Left forelimb (tissue), 1 donor: ENCODE data around the gene RNGTT.
"Not testable (repeated sequence)": the region's sequence is repeated elsewhere in the genome, so short reads cannot be mapped to it uniquely, and the experiment has no call there.

Experiments
- DNase-seq: peaks from one replicate; pipeline ENCODE4 v3.0.0-alpha.2; 2018; ENCODE audit warnings: low spot score

Gene RNGTT

DNA sequence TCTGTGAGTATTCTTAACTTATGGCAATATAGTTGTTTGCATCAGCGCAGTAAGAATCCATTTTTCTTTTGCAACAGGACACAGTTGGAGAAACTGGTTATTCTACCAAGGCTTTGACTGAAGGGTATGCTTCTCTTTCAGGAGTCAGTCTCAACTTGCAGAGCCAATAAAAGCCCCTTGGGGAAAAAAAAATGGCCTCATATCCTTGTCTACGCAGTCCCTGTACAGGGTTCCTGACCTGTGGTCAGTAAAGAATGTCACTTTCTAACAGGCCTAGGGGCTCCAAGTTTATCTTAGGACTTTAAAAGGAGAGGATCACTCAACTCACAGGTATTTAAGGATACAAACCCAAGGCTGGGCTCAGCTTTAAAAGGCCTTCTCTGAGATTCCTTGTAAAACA lies 6.9 kb upstream of the RNGTT start:
- DNase-seq = no peak

DNA sequence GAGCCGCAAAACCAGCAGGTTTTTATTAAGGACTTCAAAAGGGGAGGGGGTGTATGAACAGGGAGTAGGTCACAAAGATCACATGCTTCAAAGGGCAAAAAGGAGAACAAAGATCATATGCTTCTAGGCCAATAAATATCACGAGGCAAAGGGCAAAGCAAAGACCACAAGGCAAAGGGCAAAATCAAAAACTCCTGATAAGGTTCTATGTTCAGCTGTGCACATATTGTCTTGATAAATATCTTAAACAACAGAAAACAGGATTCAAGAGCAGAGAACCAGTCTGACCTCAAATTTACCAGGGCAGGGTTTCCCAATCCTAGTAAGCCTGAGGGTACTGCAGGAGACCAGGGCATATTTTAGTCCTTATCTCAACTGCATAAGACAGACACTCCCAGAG lies 5.8 kb upstream of the RNGTT start:
- DNase-seq = not testable (repeated sequence)

DNA sequence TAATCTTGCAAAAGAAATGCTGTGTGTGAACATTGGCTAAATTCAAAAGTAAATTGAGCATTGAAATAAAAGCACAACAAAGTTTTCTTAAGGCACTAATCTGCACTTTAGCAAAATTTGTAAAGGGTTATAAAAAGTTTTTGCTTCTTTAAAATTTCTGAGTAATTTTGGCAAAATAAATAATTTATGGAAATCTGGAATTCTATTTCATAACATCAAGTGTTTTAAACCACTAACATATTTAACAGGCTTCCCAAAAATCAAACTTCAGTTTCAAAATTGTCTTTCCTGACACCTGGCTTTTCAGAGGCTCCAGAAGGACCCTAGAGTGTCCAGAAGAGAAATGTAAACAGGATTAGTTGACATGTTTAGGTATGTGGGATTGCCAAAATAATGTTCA lies 4.5 kb upstream of the RNGTT start:
- no peak for DNase-seq

DNA sequence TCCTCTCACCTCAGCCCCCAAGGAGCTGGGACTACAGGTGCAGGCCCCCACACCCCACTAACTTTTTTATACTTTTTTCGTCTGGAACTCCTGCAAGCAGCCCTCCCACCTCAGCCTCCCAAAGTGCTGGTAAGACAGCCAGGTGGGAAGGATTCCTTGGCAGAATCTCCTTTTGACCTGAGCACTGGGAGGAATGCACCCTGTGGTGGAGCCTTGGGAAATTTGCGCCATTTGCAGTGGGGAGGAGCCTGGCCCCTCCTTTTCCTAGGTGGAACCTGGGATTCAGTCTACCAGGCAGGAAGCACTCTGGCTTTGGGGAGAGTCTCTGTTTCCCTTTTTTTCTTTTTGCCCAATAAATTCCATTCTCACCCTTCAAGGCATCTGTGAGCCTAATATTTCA lies 2.3 kb upstream of the RNGTT start:
- no peak for DNase-seq

DNA sequence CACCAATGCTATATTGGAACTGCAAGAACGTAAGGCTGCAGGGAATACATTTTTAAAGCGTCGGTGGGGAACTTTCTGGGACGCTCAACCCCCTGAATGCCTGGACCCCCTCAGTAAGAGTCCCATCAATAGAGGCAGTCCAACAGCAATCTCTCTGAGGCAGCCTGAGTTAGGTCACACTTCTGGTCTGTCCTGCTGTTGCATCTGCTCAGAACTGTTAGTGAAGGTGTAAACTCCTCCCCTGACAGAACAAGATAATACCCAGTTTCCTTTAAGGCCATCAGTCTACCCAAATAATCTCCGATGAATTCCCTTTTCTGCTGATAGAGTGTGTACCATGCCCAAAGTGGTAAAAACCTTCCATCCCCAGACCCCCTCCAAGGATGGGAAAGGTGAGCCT lies 1.1 kb upstream of the RNGTT start:
- no peak for DNase-seq

DNA sequence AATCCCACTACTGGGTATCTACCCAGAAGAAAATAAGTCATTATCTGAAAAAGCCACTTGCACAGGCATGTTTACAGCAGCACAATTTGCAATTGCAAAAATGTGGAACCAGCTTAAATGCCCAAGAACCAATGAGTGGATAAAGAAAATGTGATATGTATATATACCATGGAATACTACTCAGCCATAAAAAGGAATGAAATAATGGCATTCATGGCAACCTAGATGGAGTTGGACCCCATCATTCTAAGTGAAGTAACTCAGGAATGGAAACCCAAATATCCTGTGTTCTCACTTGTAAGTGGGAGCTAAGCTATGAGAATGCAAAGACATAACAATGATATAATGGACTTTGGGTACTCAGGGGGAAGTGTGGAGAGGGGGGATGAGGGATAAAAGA lies 4.6 kb downstream of the RNGTT start:
- DNase-seq = no peak

DNA sequence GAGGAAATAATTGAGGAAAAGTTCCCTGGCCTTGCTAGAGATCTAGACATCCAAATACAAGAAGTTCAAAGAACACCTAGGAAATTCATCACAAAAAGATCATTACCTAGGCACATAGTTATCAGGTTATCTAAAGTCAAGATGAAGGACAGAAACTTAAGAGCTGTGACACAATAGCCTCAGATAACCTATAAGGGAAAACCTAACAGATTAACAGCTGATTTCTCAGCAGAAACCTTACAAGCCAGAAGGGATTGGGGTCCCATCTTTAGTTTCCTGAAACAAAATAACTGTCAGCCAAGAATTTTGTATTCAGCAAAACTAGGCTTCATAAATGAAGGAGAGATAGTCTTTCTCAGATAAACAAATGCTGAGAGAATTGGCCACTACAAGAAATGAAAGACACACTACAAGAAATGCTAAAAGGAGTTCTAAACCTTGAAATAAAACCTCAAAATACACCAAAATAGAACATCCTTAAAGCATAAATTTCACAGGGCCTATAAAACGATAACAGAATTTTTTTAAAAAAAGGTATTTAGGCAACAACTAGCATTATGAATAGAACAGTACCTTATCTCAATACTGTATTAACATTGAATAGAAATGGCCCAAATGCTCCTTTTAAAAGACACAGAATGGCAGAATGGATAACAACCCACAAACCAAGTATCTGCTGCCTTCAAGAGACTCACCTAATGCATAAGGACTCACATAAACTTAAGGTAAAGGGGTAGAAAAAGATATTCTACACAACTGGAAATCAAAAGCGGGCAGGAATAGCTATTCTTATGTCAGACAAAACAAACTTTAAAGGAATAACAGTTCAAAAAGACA lies 9.7 kb downstream of the RNGTT start:
- DNase-seq = no peak

DNA sequence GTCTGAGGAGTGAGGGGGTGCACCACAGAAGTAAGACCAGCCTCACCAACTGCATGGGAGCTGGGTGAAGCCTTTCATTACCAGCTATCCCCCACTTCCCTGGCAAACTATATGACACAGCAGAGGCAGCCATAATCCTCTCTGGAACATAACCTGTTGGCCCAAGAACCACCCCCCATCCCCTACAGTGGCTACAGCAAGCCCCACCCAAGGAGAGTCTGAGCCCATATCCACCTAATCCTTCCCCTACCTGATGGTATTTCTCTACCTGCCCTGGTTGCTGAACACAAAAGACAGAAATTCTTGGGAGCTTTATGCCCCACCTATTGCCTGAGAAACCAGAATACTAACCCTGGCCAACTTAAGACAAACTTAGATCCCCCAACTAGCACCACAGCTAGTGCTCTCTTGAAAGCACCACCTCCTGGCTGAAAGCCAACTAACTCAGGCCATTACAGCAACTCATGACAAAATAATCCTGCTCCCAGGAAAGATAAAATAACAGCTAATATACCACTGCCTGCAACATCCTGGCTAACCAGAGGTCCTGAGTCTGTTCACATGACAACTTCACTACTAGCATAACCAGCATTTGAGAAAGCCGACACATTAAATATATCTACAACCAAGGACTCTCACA lies 11.2 kb downstream of the RNGTT start:
- DNase-seq = no peak

DNA sequence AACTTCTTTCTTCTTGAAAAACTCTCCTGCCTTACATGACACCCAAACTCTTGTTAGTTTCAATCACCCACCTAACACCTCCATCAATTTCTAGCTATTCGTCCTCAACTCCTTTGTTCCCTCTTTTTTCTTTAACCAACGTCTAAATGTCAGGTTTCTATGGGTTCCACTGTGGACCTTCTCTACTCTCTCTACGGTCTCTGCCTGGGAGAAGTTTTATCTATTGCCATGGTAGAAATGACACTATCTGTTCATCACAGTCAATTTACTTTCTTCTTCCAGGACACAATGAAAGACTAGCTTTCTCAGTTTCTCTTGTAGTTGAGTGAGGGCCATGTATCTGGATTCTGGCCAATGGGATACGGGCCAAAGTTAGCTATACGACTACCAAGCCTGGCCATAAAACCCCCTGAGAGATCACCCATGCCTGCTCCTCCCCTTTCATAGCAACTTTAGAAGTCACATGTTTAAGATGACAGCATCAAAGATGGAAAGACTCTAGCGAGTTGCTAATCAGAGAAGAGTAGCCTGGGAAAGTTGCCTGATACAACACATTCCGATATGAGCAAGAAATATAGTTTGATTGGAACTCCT lies 17.9 kb downstream of the RNGTT start:
- DNase-seq = no peak

DNA sequence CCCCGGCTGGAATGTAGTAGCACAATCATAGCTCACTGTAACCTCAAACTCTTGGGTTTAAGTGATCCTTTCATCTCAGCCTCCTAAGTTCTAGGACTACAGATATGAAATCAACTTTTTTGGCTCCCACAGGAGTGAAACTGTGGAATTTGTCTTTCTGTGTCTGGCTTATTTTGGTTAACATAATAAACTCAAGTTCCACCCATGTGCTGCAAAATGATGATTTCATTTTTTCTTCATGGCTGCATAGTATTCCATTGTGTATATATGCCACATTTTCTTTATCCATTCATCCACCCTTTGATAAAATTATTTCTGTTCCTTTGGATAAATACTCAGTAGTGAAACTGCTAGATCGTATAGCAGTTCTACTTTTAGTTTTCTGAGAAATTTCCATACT lies 29.9 kb downstream of the RNGTT start:
- DNase-seq = no peak

DNA sequence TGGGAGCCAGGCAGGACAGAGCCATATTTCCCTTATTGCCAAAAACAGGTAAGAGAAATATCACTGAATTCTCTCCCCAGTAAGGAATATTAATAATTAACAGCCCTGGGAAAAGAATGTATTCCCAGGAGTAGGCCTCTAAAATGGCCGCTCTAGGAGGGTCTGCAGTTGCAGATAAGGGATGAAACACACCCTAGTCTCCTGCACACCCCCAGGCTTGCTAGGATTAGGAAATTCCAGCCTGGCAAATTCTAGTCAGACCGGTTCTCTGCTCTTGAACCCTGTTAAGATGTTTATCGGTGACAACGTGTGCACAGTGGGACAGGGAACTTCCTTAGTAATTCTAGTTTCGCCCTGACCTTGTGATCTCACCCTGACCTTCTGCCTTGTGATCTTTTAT lies 31.4 kb downstream of the RNGTT start:
- not testable (repeated sequence) for DNase-seq

DNA sequence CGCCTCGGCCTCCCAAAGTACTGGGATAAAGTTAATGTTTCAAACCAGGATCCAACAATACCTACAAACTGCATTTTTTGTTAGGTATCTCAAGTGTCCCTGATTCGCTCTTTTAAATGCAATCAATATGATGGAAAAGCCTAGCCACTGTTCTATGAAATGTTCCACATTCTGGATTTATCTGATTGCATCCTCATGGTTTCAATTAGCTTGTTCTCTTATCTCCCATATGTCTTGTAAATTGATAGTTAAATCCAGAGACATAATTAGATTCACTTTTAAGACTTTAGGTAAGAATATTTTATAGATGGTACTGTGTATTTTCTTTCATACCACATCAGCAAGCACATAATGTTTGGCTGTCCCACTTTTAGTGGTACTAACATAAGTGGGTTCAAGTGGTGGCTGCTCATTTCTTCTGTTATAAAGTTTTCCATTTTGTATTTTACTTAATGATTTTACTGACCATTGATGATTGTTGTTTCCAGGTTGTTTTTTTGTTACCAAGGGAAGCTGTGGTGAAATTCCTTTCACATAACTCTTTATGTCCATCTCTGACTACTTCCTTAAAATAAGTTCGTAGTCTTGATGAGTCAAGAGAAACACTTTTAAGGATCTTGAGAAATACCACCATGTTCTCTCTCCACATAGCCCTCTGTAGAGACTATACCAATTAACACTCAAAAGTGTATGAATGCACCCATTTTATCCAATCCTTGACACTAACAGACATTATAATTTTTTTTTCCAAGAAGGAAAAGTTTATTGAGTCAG lies 40.5 kb downstream of the RNGTT start:
- no peak for DNase-seq

DNA sequence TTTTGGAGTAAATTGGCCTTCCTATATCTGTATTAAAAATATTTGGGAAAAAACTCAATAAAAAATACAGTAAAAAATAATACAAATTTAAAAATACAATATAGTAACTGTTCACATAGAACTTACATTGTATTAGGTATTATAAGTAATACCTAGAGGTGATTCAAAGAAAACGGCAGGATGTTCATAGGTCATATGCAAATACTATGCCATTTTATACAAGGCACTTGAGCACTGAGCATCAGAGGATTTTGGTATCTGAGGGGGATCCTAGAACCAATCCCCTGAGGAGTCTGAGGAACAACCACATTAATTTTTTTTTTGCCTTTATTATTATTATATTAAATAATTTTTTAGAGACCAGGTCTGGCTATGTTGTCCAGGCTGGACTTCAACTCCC lies 41.7 kb downstream of the RNGTT start:
- DNase-seq = no peak

DNA sequence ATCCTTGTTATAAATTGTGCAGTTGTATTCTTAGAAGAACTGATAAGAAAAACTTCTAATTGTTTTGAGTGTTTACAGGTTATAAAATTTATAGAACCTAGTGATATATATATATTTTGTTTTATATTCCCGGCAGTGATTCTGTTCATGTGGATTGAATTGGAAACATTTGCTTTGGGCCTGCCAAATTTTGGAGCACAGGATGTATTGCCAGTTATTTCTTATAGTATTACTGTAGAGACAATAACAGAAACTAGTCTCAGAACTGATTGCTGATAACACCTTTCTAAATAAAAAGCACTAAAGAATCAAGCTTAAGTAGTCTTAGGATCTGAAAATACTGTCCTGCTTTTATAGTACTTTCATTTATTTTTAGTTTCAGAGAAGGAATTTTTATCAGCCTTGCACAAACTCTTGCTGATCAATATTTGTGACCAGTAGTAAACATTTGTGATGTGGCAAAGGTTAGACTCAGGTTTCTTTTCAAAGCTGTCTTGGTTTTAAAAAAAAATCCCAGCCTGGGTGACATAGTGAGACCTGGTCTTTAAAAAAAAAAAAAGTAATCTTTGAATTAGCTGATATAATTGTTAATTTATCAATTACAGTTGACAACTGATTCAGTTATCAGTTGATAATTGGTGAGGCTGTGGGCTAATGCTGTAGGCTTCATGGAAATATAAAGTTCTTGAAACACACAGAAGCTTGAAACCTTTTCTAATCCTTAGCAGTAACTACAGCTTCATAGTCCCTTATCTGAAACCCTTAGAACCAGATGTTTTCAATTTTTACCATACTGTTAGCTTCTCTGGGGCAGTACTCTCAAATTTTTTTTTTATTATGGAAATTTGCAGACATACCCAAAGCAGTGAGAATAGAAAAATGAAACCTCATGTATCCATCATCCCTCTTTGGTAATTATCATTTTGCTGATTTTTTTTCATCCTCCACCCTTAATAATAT lies 42.4 kb downstream of the RNGTT start:
- DNase-seq = no peak

DNA sequence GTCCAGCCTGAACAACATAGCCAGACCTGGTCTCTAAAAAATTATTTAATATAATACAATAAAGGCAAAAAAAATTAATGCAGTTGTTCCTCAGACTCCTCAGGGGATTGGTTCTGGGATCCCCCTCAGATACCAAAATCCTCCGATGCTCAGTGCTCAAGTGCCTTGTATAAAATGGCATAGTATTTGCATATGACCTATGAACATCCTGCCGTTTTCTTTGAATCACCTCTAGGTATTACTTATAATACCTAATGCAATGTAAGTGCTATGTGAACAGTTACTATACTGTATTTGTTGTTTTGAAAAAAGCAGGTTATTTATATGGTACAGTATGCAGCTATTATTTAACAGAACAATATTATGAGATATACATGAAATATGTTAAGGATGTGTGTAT lies 43.3 kb downstream of the RNGTT start:
- DNase-seq = no peak

DNA sequence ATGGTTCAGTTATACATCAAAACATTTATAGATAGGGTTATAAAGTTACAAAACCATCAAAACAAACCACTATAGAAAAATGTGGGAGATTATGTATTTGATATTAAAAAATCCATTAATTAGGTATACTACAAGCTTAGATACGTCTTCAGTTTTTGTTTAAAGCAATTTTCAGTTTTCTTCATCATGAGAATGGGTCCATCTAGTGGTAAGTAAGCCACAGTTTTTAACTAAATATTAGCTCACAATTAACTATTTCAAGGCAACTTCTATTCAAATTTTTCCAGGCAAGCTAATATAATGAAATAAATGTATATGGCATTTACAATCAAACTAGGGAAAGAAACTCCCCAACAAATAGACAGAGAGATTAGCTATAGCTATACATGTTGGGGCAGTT lies 44.4 kb downstream of the RNGTT start:
- DNase-seq = no peak

DNA sequence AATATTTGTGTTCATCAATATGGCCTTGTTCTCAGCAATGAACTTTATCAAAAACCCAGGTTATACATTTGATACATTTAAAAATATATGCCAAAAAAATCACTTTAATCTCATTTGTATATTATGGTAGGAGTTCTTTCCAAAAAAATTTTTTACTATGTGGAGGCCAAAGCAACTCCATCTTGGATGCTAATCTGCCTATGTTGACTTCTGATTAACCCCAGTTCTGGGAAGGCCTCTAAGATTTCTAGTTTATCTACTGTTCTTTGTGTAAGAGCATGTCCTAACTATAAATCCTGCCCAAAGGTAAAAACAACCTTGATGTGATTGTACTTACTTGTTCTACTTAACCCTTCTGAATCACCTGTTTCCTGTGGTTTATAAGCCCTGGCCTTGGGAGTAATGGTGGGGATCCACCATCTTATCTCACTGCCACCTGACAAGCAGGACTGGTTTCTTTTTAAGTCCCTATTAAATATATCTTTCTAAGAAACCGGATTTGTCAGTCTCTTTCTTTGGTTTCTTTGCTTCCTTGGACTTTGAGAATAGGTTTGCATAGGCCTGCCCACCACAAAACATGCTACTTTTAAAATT lies 46.7 kb downstream of the RNGTT start:
- no peak for DNase-seq

DNA sequence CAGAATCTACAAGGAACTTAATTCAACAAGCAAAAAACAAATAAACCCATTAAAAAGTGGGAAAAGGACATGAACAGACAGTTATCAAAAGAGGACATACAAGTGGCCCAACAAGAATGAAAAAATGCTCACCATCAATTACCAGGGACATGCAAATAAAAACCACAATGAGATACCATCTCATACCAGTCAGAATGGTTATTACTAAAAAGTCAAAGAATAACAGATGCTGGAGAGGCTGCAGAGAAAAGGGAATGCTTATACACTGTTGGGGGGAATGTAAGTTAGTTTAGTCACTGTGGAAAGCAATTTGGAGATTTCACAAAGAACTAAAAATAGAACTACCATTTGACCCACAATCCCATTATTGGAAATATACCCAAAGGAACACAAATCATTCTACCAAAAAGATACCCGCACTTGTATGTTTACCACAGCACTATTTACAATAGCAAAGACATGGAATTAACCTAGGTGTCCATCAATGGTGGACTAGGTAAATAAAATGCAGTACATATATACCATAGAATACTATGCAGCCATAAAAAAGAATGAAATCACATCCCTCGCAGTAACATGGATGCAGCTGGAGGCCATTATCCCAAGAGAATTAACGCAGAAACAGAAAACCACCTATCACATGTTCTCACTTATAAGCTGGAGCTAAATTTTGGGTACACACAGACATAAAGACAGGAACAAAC lies 48.4 kb downstream of the RNGTT start:
- no peak for DNase-seq

DNA sequence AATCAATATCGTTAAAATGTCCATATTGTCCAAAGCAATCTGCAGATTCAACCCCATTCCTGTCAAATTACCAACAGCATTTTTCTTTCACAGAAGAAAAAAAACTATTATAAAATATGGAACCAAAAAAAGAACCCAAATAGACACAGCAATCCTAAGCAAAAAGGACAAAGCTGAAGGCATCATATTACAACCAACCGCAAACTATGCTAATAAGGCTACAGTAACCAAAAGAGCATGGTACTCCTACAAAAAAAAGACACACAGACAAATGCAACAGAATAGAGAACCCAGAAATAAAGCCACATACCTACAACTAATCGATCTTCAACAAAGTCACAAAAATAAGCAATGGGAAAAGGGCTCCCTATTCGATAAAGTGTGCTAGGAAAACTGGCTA lies 49.2 kb downstream of the RNGTT start:
- no peak for DNase-seq

DNA sequence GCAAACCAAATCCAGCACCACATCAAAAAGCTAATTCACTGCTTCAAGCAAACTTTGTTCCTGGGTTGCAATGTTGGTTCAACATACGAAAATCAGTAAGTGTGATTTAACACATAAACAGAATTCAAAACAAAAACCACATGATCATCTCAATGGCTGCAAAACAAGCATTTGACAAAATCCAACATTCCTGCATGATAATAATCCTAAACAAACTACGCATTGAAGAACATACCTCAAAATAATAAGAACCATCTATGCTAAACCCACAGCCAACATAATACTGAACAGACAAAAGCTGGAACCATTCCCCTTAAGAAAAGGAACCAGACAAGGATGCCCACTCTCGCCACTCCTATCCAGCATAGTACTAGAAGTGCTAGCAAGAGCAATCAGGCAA lies 49.9 kb downstream of the RNGTT start:
- DNase-seq = no peak
